ENCODE results near the gene ARMH3.

GRCh38 chr10:101939008-101939648 lies 116.8 kb downstream of the ARMH3 start:
- TF ChIP-seq TAF1 (IDR thresholded peaks at IDR 0.05; ENCODE audit: borderline replicate concordance, insufficient read depth, low read length) (no peak), REST (IDR thresholded peaks at IDR 0.05; ENCODE audit: insufficient read depth in 1 of 2, low read depth in 2 of 2, low read length in 2 of 2) (no peak), FOXP2 (optimal IDR thresholded peaks at IDR 0.05; ENCODE audit: borderline replicate concordance, extremely low read depth, extremely low read length, insufficient read depth) (no peak), POLR2AphosphoS5 (IDR thresholded peaks at IDR 0.05; ENCODE audit: low read depth, low read length) (no peak), SIN3A (IDR thresholded peaks at IDR 0.05; ENCODE audit: borderline replicate concordance, insufficient read depth, low read length) (no peak)

All from PFSK-1 (cell line).